Tibial nerve (tissue), 4 donors: ENCODE measurements around the gene CBLL1. TPM values are rescaled to one million over a fixed set of nuclear protein-coding genes. Genes with fewer than 3 reads are reported as not detected.

ENCODE experiments used
- DNase-seq, 2 donors: peaks; one replicate each; pipeline ENCODE4 v3.0.0-alpha.2; 2019; ENCODE audit warnings: low spot score in 2 of 2
- H3K27ac ChIP-seq, 4 donors: fragments of 200-600 bp; sonication (generic) in 3 of 4; one replicate each; pipeline ENCODE4 v1.5.1; 2017 to 2019; ENCODE audit warnings: mild to moderate bottlenecking in 1 of 4
- H3K27me3 ChIP-seq, 2 donors: fragments of 200-600 bp; sonication (generic) in 1 of 2; one replicate each; pipeline versions ENCODE4 v1.5.1 to v1.6.0; 2017 to 2019
- H3K36me3 ChIP-seq, 3 donors: fragments of 200-600 bp; sonication (generic); one replicate each; pipeline ENCODE4 v1.5.1; 2018 to 2019
- H3K4me1 ChIP-seq, 4 donors: fragments of 200-600 bp; sonication (generic) in 3 of 4; one replicate each; pipeline ENCODE4 v1.5.1; 2017 to 2019
- H3K4me3 ChIP-seq, 4 donors: fragments of 200-600 bp; sonication (generic) in 3 of 4; one replicate each; pipeline ENCODE4 v1.5.1; 2017 to 2019; ENCODE audit warnings: mild to moderate bottlenecking in 1 of 4, moderate library complexity in 1 of 4
- H3K9me3 ChIP-seq, 4 donors: fragments of 200-600 bp; sonication (generic) in 3 of 4; one replicate each; pipeline ENCODE4 v1.5.1; 2017 to 2019
- CTCF ChIP-seq, 5 experiments: fragments of 200-600 bp in 3 of 5; fragments of 450-650 bp in 2 of 5; sonication (generic) in 3 of 5; IDR thresholded peaks; one replicate each; pipeline ENCODE4 v1.5.1; 2016 to 2019; ENCODE audit warnings: antibody characterized with exemption in 5 of 5, mild to moderate bottlenecking in 3 of 5, moderate library complexity in 2 of 5
- EP300 ChIP-seq, 2 donors: sonication (generic); formaldehyde crosslinking; IDR thresholded peaks; one replicate each; pipeline ENCODE4 v1.6.1; 2017; ENCODE audit warnings: antibody characterized with exemption in 2 of 2, mild to moderate bottlenecking in 1 of 2
- POLR2A ChIP-seq, 2 donors: fragments of 450-650 bp; IDR thresholded peaks; one replicate each; pipeline ENCODE4 v1.6.1; 2017; ENCODE audit warnings: antibody characterized with exemption in 2 of 2, mild to moderate bottlenecking in 2 of 2, moderate library complexity in 2 of 2
- WGBS, 2 donors: methylation state at CpG; one replicate each; pipeline ENCODE4 v1.1.5; 2018; 5-methylcytosine and 5-hydroxymethylcytosine counted together
- total RNA-seq, 4 donors: library from RNA; depleted of rRNA; stranded (reverse); fragments of >200 nt; gene quantifications; one replicate each; pipeline ENCODE4 v1.1.0, GENCODE V29; 2016

CBLL1 gene
- total RNA-seq, 4 donors from 2014 or later: 16.0 to 24.9 (median 17.9) TPM

GRCh38 chr7:107809179-107809578 is 65.2 kb downstream of the CBLL1 start:
- DNase-seq: no peak
- 94 to 97% methylated on average over 4 of the region's 4 CpGs for WGBS, 2 donors

GRCh38 chr7:107810626-107811025 is 66.7 kb downstream of the CBLL1 start:
- TF ChIP-seq EP300 (IDR thresholded peaks at IDR 0.05) (no peak), POLR2A (IDR thresholded peaks at IDR 0.05) (no peak), CTCF (IDR thresholded peaks at IDR 0.05) (no peak)
- DNase-seq: no peak
- H3K4me3 ChIP-seq: no peak overlapping the region
- no peaks in the 10 kb centered on the region for H3K27me3 ChIP-seq
- H3K27ac ChIP-seq: no peak overlapping the region
- H3K36me3 ChIP-seq: no peaks in the 10 kb centered on the region
- no peaks in the 10 kb centered on the region for H3K4me1 ChIP-seq
- 76 to 77% methylated on average over 3 of the region's 3 CpGs for WGBS, 2 donors
- no peaks in the 10 kb centered on the region for H3K9me3 ChIP-seq

More at GRCh38 chr7:107809179-107809578, 65.2 kb downstream of the CBLL1 start:
- no peak overlapping the region for H3K4me3 ChIP-seq
- no peaks in the 10 kb centered on the region for H3K36me3 ChIP-seq
- TF ChIP-seq CTCF (IDR thresholded peaks at IDR 0.05) (no peak), EP300 (IDR thresholded peaks at IDR 0.05) (no peak), POLR2A (IDR thresholded peaks at IDR 0.05) (no peak)
- H3K4me1 ChIP-seq: no peaks in the 10 kb centered on the region
- H3K27ac ChIP-seq: no peak overlapping the region
- no peaks in the 10 kb centered on the region for H3K27me3 ChIP-seq
- H3K9me3 ChIP-seq: no peaks in the 10 kb centered on the region

Other genes starting within 250 kb of the CBLL1 start
- 10 to 100 TPM; 26.7 to 35.7 (median 32.6) TPM for gene COG5, start 180.2 kb upstream of the CBLL1 start, total RNA-seq
- 10 to 100 TPM in 1 of 4 donors, 1 to 10 TPM in 3; 5.3 to 10.2 (median 8.5) TPM for gene DUS4L, start 180.2 kb upstream of the CBLL1 start, total RNA-seq
- gene BCAP29, start 163.9 kb upstream of the CBLL1 start, total RNA-seq: 100 to 1,000 TPM in 3 of 4 donors, 10 to 100 TPM in 1; 48.9 to 235 (median 121) TPM
- gene SLC26A4, start 83.3 kb upstream of the CBLL1 start, total RNA-seq: under 1 TPM; 0.39 to 0.66 (median 0.51) TPM
- gene SLC26A3, start 59.1 kb downstream of the CBLL1 start, total RNA-seq: not detected
- gene DLD, start 147.0 kb downstream of the CBLL1 start, total RNA-seq: 10 to 100 TPM; 43.5 to 67.3 (median 59.9) TPM